GM19452 (cell line): Measurements from ENCODE around the gene DYNLRB1.

Experiments used
- ATAC-seq: cut with Tn5 transposase; IDR thresholded peaks from one replicate; pipeline ENCODE4 v1.9.1; 2021; ENCODE audit not compliant: unreplicated experiment

DYNLRB1 gene

DNA sequence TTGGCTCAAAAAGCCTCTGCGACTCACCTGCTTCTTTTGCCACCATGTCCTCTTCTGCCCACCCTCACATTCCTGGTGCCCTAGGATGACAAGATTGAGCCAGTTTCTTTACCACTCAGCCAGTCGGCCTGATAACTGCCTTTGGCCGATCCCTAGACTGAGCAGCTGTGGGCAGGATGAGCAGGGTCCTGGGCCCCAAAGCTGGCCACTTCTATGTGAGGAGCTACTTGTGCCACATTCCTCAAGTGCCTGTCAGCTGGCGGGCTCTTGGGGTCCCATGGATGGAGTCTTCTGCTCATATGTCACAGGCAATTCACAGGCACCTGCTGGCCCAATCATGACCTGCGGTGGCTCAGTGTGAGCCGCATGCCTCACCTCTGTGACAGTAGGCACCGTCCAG, 16.5 kb downstream of the DYNLRB1 start:
- ATAC-seq = no peak

DNA sequence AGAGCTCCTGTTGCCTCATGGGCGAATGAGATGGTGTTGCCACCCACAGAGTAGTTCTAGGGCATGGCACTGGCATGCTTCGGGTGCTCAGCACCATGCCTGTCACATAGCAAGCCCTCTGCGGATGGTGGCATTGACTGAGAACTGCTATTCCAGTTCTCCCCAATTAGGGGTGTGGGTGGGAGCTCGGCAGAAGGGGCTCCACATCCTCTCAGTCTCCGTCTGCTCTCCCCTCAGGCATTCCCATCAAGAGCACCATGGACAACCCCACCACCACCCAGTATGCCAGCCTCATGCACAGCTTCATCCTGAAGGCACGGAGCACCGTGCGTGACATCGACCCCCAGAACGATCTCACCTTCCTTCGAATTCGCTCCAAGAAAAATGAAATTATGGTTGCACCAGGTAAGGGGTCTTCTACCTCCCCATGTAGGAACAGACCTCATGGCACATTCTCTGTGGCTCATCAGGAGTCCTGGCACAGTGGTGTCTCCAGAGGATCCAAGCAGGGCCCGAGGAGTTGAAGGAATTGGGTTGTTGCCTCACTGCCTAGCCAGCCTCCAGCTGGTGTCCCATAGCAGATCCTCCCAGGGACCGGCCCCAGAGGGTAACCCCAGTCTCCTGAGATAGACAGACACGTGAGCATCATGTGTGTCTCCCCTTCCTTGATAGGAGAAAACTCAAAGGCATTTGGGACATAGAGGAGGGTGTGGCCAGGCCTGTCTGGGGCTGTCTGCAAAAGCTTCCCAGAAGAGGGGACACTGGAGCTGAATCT, 18.4 kb downstream of the DYNLRB1 start:
- no peak for ATAC-seq

DNA sequence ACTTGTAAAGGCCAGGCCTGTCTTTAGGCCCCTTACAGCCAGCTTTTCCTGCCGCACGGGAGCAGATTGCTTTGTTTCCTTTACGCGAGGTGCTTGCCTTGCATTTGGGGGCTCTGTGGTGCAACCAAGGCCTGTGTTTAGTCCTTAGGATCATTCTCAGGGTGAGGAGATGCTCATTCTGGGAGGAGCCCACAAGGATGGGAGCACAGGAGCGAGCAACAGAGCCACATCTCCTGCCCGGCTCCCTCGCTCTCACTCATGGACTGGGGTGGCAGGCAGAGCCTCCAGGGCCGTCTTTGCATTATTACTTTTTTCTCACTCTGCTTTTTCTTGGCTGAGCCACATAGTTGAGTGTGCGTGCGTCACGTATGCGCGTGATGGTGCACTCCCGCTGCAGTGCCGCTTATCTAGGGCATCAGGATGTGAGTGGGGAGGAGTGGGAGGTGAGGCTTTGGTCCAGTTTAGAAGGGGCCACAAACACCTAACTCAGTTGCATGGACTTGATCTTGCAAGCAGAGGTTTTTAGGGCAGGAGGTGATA, 19.1 kb downstream of the DYNLRB1 start:
- ATAC-seq = no peak

DNA sequence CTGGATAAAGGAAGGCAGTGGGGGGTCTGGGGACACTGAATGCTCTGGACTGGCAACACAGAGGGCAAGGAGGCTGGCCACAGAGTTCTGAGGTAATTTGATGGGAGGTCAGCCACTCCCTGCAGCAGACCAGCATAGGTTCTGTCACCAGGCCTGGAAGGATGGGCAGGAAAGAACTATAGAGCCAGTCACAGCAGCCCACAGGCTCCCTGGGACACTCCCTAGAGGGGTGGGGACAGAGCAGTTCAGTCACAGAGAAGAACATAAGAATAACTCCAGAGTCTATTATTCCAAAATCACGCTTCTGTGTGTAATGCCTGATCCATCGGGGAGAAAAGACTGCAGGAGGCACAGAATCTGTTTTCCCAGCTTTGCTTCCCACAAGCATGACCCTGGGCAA, 19.6 kb downstream of the DYNLRB1 start:
- no peak for ATAC-seq

DNA sequence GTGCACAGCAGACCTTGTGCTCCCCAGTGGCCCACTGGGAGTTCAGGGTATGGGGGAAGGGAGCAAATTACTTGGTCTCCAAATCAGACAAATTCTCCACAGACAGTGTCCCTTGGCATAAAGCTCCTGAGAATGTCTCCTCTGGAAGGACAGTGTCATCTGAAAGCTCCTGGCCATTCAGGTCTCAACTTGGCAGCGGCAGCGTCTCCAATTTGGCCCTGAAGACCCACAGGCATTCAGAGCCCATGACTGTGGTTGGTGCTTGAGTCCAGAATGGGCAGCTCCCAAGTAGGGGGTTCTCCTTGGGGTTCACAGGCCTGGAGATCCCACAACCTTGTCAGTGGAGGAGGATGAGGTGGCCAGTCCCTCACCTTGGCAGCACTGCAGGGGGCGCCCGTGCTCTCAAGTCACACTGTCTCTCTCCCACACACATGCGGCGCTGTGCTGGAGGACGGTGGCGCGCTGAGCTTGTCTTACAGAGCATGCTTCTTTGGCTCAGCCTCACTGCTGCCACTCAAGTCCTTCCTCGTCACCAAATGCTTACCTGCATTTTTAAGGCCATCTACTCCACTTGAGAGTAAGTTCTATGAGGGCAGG, 20.7 kb downstream of the DYNLRB1 start:
- no peak for ATAC-seq

DNA sequence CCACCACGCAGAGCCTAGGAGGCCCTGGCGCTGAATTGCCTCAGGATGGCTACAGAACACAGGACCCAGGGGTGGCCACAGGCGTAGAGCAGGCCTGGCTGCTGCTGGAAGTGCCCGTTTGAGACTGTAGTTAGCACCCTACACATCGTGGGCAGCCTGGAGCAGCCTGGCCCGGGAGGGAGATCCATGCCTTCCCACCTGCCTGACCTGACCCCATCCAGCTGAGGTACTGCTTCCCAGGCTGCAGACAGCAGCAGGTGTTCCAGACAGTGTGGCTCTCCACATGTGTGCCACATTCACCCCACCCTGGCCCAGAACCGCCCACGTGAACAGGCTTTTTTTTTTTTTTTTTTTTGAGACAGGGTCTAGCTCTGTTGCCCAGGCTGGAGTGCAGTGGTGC, 21.4 kb downstream of the DYNLRB1 start:
- ATAC-seq = no peak

DNA sequence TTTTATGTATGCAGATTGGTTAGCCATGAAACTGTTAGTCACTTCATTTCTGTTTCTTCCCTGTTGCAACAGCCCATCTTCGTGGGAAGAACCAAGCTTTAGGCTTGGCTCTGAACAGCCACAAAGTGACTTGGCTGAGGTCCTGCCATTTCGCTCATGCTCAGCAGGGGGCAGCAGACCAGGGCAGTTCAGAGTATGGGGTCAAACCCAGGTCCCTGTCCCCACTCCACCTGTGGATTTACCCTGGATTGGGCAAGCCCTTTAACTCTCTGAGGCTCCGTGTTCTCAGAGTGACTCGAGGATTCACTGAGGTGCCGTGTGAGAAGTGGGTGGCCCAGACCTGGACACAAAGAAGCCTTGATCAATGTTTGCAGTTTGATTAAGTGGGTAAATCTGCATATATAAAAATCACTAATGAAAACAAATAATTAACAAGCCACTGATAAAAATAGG, 22.5 kb downstream of the DYNLRB1 start:
- no peak for ATAC-seq

DNA sequence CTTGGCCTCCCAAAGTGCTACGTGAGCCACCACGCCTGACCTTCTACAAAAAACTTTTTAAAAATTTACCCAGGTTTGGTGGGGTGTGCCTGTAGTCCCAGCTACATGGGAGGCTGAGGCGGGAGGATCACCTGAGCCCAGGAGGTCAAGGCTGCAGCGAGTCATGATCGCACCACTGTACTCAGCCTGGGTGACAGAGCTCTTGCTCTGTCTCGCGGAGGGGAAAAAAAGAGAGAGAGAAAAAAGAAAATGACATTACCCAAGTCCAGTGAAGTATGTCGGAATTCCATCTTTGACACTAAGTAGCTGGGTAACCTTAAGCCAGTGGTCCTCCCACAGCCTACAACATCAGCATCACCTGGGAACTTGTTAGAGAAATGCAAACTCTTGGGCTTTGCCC, 23.5 kb downstream of the DYNLRB1 start:
- ATAC-seq = no peak

DNA sequence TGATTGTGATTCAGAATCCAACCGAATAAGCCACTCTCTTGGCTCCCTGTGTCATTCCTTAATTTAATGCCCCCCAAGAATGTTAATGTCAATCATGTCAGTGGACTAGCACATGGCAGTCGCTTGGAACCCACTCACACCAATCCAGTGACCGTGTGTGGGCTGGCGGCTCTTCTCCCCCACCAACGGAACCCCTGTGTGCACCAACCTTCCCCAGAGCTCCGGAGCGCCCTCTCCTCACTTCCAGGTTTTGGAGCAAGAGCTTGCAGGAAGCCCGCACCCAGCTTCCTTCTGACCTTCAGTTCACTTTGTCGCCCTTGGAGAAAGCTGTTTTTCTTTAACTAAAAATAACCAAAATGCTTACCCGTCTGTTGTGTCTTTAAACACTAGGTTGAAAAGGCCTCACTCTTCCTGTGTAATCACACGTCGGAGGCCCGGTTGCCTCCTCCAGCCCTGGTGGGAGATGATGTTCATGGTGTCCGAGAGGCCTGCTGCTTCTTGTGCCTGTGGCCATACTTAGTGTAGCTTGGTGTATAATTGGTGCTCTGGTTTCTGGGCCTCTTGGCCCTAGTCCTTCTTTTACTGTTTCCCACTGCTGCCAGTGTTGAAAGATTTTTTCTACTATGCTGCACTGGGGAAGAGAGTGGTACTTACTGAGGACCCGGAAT, 24.5 kb downstream of the DYNLRB1 start:
- ATAC-seq = no peak

DNA sequence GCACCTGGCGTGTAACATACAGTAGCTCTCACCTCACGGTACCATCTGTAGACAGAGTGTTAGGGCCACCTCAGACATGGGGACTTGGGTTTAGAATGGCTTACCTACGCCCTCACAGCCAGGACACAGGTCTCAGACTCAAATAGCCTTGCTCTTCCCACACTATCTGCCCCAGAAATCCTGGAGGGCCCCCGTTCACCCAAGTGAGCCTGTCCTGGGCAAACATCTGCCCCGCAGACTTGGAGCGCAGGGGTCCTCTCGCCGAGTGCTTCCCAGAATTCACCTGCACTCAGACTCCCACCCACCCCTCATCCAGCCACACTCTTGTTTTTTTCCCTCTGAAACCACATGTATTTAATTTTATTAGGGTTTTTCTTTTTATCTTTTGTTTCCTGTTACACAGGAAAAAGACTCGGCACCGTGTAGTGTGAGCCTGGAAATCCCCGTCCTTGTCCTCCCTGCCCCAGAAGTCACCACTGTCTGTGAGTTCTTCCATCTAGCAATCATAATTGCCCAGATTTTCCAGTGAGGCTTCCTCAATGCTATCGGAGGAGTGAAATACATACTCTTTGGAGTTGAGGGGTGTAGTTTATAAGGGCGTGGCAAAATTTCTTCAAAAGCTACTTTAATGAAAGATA, 25.2 kb downstream of the DYNLRB1 start:
- ATAC-seq = no peak

DNA sequence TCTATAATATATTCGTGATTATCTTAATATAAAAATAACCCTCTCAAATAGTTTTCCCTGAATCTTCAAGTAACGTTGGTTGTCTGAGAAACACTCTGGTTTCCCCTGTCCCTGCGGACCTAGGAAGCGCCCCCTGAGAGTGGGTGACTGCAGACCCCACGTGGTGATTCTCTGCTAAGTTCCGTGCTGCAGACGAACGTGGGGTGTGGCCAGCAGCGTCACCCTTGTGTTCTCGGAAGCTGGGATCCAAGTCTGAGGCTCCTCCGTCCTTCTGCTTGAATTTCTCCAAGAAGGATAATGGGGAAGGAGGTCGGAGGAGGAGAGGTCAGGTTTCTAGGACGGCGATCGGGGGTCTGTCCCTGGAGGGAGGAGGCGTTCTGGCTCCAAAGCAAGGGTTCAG, 25.7 kb downstream of the DYNLRB1 start:
- ATAC-seq = no peak

DNA sequence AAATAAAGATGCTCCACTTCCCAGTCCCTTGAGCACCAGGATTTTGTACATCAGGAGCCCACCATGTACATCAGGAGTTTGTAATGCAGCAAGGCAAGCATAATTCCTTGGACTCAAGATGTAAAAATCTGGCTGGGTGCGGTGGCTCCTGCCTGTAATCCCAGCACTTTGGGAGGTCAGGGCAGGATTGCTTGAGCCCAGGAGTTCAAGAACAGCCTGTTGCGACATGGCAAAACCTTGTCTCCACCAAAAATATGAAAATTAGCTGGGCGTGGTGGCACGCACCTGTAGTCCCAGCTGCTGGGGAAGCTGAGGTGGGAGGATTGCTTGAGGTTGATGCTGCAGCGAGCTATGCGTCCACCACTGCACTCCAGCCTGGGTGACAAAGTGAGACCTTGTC, 26.2 kb downstream of the DYNLRB1 start:
- ATAC-seq = no peak

DNA sequence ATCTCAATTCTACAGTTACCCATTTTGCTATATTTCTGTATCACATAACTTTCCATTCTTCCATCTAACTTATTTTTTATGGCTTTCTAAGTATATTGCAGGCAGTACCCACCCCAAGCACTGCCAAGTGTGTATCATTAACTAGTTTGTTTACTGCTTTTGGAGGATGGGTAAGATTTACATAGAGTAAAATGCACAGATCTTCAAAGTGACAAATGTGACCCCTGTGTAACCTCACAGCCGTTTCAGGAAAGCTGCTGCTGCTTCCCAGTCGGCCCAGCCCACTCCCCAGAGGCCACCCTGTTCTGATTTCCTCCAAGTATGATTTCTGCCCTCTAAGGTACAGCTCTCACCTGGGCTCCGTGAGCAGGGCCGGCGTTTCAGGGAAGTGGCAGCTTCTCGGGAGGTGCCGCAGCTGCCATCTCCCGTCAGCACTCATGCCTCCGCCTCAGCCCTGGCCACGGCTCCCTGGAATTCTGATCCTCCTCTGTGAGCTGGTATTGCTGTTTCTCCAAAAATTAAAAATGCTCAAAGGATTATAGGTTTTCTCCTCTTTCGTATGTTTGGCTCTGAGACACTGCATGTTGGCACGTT, 27.3 kb downstream of the DYNLRB1 start:
- no peak for ATAC-seq

DNA sequence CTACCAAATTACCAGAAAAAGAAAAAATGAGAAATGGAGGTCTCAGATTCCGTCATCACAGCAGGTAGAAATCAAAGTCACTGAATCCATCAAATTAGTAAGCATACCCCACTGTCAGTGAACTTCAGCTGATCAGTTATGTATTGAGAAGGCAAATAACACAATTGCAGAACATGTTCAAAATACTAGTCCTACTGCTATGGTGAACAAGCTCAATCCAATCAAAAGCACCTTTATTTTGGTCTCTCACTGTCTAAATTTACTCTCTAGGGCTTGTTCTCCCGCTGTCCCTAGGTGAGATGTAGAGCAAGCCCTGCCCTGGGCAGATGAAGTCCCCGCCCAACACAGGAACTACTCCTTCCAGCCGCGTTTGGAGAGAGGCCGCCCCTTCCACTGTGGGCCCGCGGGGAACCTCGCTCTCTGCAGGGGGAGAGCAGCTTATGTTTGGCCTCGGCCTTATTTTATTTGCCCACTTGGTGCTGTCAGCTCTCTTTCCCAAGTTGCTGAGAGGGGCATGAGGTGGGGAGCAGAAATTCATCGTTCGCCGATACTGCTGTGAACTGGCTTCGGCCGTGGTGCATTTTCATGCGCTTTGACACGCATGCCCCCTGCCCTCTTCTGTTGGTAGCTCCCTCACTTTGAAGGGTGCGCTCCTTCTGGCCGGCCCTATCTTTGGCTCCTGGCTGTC, 28.0 kb downstream of the DYNLRB1 start:
- ATAC-seq = no peak

DNA sequence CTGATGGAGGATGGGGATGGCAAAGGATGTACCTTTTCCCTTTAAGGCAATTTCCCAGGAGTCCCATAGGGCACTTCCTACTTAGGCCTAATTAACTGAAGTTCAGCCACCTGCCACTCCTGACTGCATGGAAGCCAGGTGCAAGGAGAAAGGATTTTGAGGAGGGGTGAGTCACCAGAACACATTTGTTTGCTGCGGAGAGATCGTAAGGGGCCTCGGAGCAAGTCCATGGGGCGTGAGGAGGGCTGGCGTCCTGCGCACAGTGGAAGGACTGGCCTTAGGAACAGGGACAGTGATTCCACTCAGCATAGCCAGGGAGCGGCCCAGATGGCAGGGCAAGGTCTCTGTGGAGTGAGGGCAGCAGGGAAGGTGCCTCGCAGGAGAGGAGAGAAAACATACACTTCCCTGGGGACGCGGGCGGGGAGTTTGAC, 30.5 kb downstream of the DYNLRB1 start:
- no peak for ATAC-seq

DNA sequence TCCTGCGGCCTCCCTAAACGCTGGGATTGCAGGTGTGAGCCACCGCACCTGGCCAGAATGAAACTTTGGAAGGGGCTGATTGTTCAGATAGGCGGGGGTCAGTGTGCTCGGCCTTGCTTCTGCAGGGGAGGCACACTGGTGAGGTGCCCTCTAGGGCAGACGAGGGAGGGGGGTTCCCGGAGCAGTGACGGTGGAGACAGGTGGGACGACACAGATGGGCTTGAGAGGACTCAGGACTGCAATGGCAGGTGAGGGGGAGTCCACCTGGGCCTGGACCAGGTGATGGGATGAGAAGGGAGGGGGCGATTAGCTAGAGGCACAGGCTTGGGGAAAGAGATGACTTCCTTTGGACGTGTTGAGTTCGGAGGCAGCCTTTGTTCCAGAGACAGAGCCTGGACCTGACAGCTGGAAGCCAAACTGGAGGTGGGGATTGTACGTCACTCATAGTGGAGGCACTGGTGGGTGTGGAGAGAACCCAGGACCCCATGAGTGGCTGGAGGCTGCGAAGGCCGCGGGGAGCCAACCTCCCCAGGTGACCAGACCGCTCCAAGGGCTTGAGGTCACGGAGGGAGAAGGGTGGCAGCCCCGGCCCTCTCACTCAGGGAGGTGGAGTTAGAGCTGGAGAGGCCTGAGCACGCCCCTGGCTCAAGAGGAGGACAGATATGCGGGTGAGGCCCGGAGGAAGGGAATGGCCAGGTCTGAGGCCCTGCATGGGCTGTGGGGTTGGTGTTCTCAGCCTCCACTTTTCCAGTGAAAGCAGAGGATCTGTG, 31.8 kb downstream of the DYNLRB1 start:
- no peak for ATAC-seq

DNA sequence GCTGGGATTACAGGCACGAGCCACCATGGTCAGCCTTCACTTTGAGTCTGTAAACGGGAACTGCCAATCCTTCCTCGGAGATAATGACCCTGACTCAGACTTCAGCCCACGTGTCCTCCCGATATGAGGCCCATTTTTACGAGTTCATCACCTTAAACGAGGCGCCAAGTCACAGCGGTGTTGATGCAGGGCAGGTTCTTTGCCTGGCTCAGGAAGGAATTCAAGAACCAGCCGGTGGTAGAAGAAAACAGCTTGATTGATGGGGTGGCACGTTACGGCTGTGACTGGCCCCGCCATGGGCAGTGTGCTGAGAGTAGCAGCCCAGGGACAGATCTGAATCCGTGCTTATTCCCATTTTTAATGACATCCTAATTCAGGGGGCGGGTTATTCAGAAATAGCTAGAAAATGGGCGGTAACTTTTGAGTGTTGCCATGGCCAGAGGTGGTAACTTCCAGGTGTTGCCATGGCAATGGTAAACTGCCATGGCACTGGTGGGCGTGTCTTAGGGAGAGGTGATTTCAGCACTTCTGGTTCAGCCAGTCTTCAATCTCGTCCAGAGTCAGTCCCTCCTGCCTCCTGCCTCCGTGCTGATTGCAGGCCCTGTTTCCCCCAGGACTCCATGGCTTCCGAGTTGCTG, 33.2 kb downstream of the DYNLRB1 start:
- no peak for ATAC-seq

DNA sequence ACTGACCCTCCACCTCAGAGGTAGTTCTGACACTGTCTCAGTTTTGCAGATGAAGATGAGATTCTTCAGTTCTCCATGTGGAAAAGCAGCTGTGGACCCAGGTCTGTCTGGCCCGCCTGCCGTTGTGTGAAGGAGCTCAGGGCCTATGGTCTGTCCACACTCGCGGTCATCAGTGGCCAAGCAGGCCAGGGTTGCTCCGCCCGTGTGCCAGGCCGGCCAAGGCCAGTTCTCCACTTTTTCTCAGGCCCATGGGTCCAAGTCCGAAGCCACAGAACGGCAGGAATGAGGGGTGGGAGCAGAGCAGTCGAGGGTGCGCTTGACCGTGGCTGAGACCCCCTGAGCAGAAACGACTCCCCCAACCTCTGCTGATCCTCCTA, 33.7 kb downstream of the DYNLRB1 start:
- no peak for ATAC-seq

DNA sequence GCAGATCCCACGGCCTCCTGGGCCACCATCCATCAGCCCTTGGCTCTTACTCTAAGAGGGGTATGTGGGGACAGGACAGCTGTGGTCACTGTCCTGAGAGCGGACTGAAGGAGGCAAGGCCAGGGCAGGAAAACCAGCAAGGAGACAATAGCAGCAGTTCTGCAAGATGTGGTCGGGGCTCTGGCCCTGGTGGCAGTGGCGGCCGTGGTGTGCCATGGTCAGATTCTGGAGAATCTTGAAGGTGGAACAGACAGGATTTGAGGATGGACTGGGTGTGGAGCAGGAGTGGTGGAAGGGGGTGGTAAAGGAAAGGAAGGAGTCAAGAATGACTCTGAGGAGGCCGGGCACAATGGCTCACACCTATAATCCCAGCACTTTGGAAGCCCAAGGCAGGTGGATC, 36.3 kb downstream of the DYNLRB1 start:
- no peak for ATAC-seq
